Type B pancreatic cell (in vitro differentiated cells): Measurements from ENCODE around the gene OR10A7. TPM values are rescaled to one million over a fixed set of nuclear protein-coding genes. Genes with fewer than 3 reads are reported as not detected.
"Not testable (repeated sequence)": the region's sequence is repeated elsewhere in the genome, so short reads cannot be mapped to it uniquely, and the experiment has no call there.

Experiments used
- DNase-seq: peaks from one replicate; pipeline ENCODE4 v3.0.0; 2021; ENCODE audit warnings: mixed read lengths; ENCODE audit not compliant: unreplicated experiment; ENCODE audit errors: extremely low spot score
- H3K27ac Mint-ChIP-seq: 2 replicates; pipeline ENCODE4 v1.8.0; 2021; ENCODE audit warnings: mild to moderate bottlenecking, mixed read lengths
- H3K27me3 Mint-ChIP-seq: 2 replicates; pipeline ENCODE4 v1.8.0; 2021; ENCODE audit warnings: mixed read lengths
- H3K36me3 Mint-ChIP-seq: 2 replicates; pipeline ENCODE4 v1.8.0; 2021; ENCODE audit warnings: mixed read lengths
- H3K4me1 Mint-ChIP-seq: one replicate; pipeline ENCODE4 v1.8.0; 2021; ENCODE audit warnings: mixed read lengths; ENCODE audit not compliant: unreplicated experiment
- H3K4me3 Mint-ChIP-seq: 2 replicates; pipeline ENCODE4 v1.8.0; 2021; ENCODE audit warnings: mild to moderate bottlenecking, mixed read lengths
- H3K9me3 Mint-ChIP-seq: 2 replicates; pipeline ENCODE4 v1.8.0; 2021; ENCODE audit warnings: mixed read lengths
- long read RNA-seq: library from polyadenylated mRNA; unstranded; transcript quantifications from one replicate; pipeline ENCODE4 v2.0.0, GENCODE V29; 2020
- total RNA-seq: library from RNA; stranded (reverse); gene quantifications from 2 replicates; pipeline ENCODE4 v1.2.1, GENCODE V29; 2021; ENCODE audit warnings: low replicate concordance
- TF ChIP-seq, protein P1 (sequence below): fragments of 200-600 bp; sonication (generic); conservative IDR thresholded peaks from 2 replicates; pipeline ENCODE4 v1.5.0; 2021; ENCODE audit warnings: antibody characterized with exemption, mild to moderate bottlenecking

OR10A7 gene, protein sequence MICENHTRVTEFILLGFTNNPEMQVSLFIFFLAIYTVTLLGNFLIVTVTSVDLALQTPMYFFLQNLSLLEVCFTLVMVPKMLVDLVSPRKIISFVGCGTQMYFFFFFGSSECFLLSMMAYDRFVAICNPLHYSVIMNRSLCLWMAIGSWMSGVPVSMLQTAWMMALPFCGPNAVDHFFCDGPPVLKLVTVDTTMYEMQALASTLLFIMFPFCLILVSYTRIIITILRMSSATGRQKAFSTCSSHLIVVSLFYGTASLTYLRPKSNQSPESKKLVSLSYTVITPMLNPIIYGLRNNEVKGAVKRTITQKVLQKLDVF
- total RNA-seq = not detected in 2 replicates
- long read RNA-seq = 0 reads

DNA sequence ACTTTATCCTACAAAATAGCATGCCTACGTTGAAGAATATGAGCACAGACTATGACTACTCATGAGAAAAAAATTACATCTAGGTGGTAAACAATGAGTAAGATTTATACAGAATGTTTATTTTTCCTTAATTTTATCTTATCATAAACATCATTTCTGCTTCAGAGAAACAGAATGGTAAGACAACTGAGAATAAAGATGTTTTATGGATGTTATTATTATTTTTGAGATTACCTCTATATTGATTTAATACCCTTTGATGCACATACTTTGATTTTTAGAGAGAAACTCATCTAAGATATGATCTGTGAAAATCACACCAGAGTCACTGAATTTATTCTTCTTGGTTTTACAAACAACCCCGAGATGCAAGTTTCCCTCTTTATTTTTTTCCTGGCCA is at the start of gene OR10A7:
Gene OR10A7 (plus strand): TSS at position 301 of the 400 bp plus-strand sequence. CDS start 0 bp downstream, at position 301.
- TF ChIP-seq, protein P1, sequence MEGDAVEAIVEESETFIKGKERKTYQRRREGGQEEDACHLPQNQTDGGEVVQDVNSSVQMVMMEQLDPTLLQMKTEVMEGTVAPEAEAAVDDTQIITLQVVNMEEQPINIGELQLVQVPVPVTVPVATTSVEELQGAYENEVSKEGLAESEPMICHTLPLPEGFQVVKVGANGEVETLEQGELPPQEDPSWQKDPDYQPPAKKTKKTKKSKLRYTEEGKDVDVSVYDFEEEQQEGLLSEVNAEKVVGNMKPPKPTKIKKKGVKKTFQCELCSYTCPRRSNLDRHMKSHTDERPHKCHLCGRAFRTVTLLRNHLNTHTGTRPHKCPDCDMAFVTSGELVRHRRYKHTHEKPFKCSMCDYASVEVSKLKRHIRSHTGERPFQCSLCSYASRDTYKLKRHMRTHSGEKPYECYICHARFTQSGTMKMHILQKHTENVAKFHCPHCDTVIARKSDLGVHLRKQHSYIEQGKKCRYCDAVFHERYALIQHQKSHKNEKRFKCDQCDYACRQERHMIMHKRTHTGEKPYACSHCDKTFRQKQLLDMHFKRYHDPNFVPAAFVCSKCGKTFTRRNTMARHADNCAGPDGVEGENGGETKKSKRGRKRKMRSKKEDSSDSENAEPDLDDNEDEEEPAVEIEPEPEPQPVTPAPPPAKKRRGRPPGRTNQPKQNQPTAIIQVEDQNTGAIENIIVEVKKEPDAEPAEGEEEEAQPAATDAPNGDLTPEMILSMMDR = no peak
- Mint-ChIP-seq H3K27me3 (no peaks in the 10 kb centered on the region), H3K36me3 (no peaks in the 10 kb centered on the region), H3K9me3 (no peaks in the 10 kb centered on the region), H3K4me1 (no peaks in the 10 kb centered on the region), H3K4me3 (no peak within 1 kb of the TSS), H3K27ac (no peak within 1 kb of the TSS)
- no peak for DNase-seq

DNA sequence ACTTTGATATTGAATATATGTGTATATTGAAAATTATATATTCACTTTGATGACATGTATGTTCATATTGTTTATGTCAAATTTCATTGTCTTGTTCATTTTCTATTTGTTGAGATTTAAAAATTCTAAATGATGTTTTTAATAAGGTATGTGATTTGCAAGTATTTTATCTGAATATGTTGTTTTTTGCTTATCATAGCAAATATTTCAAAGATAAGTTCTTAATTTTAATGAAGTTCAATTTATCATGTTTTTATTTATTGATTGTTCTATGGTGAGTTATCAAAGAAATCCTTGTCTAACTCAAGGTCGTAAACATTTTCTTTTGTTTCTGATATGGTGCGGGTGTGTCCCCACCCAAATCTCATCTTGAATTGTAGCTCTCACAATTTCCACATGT is 49.4 kb upstream of the OR10A7 start:
- Mint-ChIP-seq H3K9me3 (no peaks in the 10 kb centered on the region), H3K27ac (no peak overlapping the region), H3K27me3 (peaks cover 2% of the 10 kb centered on the region), H3K4me1 (no peaks in the 10 kb centered on the region), H3K36me3 (no peaks in the 10 kb centered on the region), H3K4me3 (no peak overlapping the region)
- no peak for DNase-seq
- TF ChIP-seq, protein P1 = no peak

DNA sequence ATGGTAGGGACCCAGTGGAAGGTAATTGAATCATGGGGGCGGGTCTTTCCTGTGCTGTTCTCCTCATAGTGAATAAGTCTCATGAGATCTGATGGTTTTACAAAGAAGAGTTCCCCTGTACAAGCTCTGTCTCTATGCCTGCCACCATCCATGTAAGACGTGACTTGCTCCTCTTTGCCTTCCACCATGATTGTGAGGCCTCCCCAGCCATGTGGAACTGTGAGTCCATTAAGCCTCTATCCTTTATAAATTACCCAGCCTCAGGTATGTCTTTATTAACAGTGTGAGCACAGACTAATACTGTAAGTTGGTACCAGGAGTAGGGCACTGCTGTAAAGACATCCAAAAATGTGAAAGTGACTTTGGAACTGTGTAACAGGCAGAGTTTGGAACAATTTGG is 49.0 kb upstream of the OR10A7 start:
- not testable (repeated sequence) for H3K9me3 Mint-ChIP-seq, H3K4me1 Mint-ChIP-seq, H3K36me3 Mint-ChIP-seq, H3K4me3 Mint-ChIP-seq, DNase-seq, H3K27ac Mint-ChIP-seq, H3K27me3 Mint-ChIP-seq

DNA sequence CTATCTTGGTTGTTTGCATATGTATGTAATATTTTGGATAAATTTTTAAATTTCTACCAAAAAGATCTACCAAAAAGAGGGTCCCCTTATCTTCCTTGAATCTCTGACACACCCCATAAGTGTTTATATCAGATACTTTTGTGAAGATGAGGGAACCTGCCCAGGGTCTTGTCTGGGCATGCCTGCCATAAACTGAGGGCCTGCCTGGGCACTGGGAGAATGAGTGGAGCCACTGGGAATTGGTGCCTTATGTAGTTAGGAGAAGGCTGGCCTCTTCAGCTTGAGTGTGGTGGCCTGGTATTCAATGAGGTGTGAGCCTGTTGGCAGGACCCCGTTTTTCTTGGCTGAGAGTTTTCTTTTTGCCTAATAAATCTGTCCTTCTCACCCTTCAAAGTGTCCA is 48.1 kb upstream of the OR10A7 start:
- TF ChIP-seq, protein P1 = no peak
- Mint-ChIP-seq H3K27ac (no peak overlapping the region), H3K4me1 (no peaks in the 10 kb centered on the region), H3K4me3 (no peak overlapping the region), H3K36me3 (no peaks in the 10 kb centered on the region), H3K9me3 (no peaks in the 10 kb centered on the region), H3K27me3 (peaks cover 3% of the 10 kb centered on the region)
- no peak for DNase-seq

DNA sequence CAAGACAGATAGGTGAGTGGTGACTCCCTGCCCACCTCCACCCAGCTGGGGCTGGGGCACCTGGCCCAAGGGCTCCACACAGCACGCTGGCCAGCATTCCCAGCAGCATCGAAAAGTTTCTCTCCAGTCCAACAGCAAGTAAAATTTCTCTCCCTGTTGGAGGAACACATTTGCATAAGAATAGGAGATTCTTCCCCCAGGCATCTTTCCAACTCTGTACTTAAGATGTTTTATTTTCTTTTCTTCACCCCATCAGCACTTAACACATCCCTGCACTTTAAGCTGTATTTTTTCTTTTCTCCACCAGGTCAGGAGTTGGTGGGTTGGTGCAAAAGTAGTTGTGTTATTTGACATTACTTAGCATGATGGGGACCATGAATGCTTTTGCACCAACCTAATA is 47.4 kb upstream of the OR10A7 start:
- Mint-ChIP-seq H3K27ac (no peak overlapping the region), H3K9me3 (no peaks in the 10 kb centered on the region), H3K36me3 (no peaks in the 10 kb centered on the region), H3K4me3 (no peak overlapping the region), H3K4me1 (no peaks in the 10 kb centered on the region), H3K27me3 (peaks cover 11% of the 10 kb centered on the region)
- DNase-seq = no peak
- TF ChIP-seq, protein P1 = no peak

DNA sequence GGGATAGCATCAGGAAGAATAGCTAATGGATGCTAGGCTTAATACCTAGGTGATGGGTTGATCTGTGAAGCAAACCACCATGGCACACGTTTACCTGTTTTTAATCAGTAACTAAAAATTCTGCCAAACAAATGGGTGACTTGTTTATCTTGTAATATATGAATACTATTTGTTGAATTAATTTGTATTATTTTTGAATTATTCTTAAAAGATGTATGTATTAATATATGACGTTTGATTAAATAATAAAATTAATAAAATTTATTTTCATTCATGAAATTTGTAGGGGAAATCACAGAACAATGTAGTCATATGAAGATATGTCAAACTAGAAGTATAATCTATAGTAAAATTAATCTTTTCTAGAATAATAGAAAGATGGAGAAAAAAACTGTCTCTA is 32.3 kb upstream of the OR10A7 start:
- no peak for DNase-seq
- H3K4me1 Mint-ChIP-seq = no peaks in the 10 kb centered on the region
- peaks cover 2% of the 10 kb centered on the region for H3K27me3 Mint-ChIP-seq
- no peaks in the 10 kb centered on the region for H3K36me3 Mint-ChIP-seq
- no peak overlapping the region for H3K27ac Mint-ChIP-seq
- H3K4me3 Mint-ChIP-seq = no peak overlapping the region
- H3K9me3 Mint-ChIP-seq = no peaks in the 10 kb centered on the region
- TF ChIP-seq, protein P1 = no peak
